Cerebellar cortex (tissue), 1 donor: ENCODE measurements around the gene CRYGD.
A peak's percentile ranks its signal among the peaks of the same experiment; 100 is the strongest.

Experiments
- DNase-seq: peaks from one replicate; pipeline ENCODE4 v3.0.0-alpha.2; 2015; ENCODE audit warnings: low spot score

The CRYGD gene

DNA sequence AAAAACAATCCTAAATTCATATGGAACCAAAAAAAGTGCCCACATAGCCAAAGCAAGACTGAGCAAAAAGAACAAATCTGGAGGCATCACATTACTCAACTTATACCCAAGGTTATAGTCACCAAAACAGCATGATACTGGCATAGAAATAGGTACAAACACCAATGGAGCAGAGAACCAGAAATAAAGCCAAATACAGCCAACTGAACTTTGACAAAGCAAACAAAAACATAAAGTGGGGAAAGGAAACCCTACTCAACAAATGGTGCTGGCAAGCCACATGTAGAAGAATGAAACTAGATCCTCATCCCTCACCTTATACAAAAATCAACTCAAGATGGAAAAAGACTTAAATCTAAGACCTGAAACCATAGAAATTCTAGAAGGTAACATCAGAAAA, 40.5 kb downstream of the CRYGD start:
- no peak for DNase-seq

DNA sequence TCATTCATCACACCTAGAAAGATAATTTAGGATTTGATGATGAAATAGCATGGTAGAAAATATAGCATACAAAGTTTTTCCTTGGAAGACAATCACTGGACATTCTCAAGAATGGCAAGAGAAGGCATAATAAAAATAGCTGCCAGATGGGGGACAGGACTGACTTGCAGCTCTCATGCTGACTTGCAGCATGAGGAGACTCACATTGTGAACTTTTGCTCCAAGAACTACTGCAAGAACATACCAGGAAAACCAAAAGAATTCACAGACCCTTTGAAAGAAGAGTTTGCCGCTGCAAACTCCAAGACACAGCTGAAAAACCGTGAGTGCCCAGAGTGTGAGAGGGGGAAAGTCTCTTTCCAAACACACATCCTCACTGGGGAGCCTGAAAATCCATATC, 47.0 kb downstream of the CRYGD start:
- DNase-seq, result no peak

DNA sequence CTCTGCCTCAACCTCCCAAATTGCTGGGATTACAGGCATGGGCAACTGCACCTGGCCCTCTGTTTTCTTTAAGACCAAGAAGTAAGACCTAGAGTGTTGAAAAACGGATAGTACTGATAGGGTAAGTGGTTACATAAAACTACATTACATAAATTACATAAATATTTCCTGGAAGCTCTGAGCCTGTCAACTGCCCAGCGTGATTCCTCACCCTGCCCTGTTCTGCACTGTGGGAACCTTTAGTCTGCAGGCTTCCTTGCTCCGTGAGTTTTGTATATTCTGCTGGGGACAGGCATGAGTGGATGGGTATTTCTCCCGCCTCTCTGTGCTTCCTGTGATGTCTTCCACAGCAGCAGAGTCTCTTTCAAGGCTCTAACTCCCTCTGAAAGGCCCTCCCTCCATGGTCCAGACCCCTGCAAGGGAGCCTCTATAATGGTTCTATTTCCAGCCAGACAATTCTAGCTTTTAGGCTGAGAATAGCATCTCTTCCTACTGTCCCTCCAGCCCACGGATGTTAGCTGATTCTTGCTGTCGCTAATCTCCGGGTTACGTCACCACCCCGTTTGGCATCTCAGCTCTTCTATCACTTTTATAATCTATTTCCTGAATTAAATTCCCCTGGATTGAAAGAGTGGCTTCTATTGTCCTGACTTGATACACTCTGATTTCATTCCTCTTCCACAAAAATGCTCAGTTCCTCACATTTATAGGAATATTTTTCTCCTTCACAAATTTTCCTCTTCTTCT, 49.5 kb downstream of the CRYGD start:
- DNase-seq, result no peak

DNA sequence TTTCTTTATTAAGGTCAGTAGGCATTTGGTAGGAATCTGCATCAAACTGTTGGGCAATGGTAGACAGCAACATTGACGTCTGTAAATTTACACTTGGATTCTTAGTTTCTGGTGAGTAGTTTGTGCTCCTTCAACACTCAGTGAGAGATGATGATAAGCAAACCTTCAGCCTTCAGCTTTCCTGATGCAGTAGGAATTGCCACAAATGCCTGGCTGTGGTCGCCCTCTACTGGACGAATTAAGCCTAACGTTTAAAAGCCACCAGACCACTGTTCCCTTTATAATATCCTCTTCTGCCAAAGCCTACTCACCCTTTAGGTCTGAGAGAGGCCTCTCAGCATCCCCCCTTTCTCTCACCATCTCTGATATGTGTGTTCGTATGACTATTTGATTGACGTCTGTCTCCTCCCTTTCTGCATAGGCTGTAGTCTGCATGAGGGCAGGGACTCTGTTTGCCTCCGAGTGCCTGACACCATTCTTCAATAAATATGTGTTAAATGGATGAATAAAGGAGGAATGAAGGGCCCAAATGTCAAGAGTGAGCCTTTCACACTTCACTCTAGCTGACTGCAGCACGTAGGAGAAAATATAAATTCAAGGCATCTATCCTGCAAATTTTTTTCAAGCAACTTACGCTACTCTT, 52.0 kb downstream of the CRYGD start:
- peak; percentile 76 for DNase-seq
